HG03045 (cell line): Measurements from ENCODE around the gene SYNJ2.

ENCODE experiments used
- ATAC-seq: cut with Tn5 transposase; IDR thresholded peaks from one replicate; pipeline ENCODE4 v1.9.1; 2021; ENCODE audit warnings: mild to moderate bottlenecking, moderate library complexity; ENCODE audit not compliant: unreplicated experiment

The SYNJ2 gene

GRCh38 chr6:157997893-157998608 lies 16.4 kb downstream of the SYNJ2 start:
- no peak for ATAC-seq

- ATAC-seq: no peak
These were observed 17.1 kb downstream of the SYNJ2 start for GRCh38 chr6:157998707-157999167.

- ATAC-seq: no peak
These were observed 17.7 kb downstream of the SYNJ2 start for GRCh38 chr6:157999168-158000051.

GRCh38 chr6:158000530-158001307 lies 19.1 kb downstream of the SYNJ2 start:
- no peak for ATAC-seq

GRCh38 chr6:158002249-158002950 lies 20.7 kb downstream of the SYNJ2 start:
- no peak for ATAC-seq

GRCh38 chr6:158002951-158003853 lies 21.5 kb downstream of the SYNJ2 start:
- no peak for ATAC-seq

- no peak for ATAC-seq
These were observed 22.4 kb downstream of the SYNJ2 start for GRCh38 chr6:158003910-158004700.

- no peak for ATAC-seq
These were observed 23.0 kb downstream of the SYNJ2 start for GRCh38 chr6:158004701-158005095.

- ATAC-seq: no peak
These were observed 24.0 kb downstream of the SYNJ2 start for GRCh38 chr6:158005626-158006180.

GRCh38 chr6:158006331-158006730 lies 24.7 kb downstream of the SYNJ2 start:
- ATAC-seq: no peak

GRCh38 chr6:158006821-158007570 lies 25.3 kb downstream of the SYNJ2 start:
- ATAC-seq: no peak

GRCh38 chr6:158008864-158009113 lies 27.1 kb downstream of the SYNJ2 start:
- no peak for ATAC-seq

GRCh38 chr6:158009114-158009891 lies 27.6 kb downstream of the SYNJ2 start:
- no peak for ATAC-seq

GRCh38 chr6:158009935-158010585 lies 28.4 kb downstream of the SYNJ2 start:
- no peak for ATAC-seq

- ATAC-seq: no peak
These were observed 29.2 kb downstream of the SYNJ2 start for GRCh38 chr6:158010591-158011477.

GRCh38 chr6:158011478-158011920 lies 29.8 kb downstream of the SYNJ2 start:
- no peak for ATAC-seq
